Activated T-cell treated with anti-CD3 and anti-CD28 coated beads for 4 hours (primary cell): ENCODE measurements around the gene TYMP.
"Not testable (repeated sequence)": the region's sequence is repeated elsewhere in the genome, so short reads cannot be mapped to it uniquely, and the experiment has no call there.

Experiments
- DNase-seq: peaks from one replicate; pipeline ENCODE4 v3.0.0-alpha.2; 2020

Gene TYMP

GRCh38 chr22:50537765-50538164 is 8.0 kb upstream of the TYMP start:
- DNase-seq: no peak

GRCh38 chr22:50536226-50536625 is 6.4 kb upstream of the TYMP start:
- DNase-seq: no peak

GRCh38 chr22:50535113-50535512 is 5.3 kb upstream of the TYMP start:
- DNase-seq: no peak

- not testable (repeated sequence) for DNase-seq
These were observed 4.3 kb upstream of the TYMP start for GRCh38 chr22:50533856-50534711.

GRCh38 chr22:50532824-50533796 is 3.3 kb upstream of the TYMP start:
- no peak for DNase-seq

- DNase-seq: no peak
These were observed 2.3 kb upstream of the TYMP start for GRCh38 chr22:50531962-50532674.

GRCh38 chr22:50531546-50531961 is 1.7 kb upstream of the TYMP start:
- DNase-seq: peak; percentile 64

GRCh38 chr22:50530877-50531545 is 1.2 kb upstream of the TYMP start:
- peak; percentile 73 for DNase-seq

- DNase-seq: no peak
These were observed 716 bp upstream of the TYMP start for GRCh38 chr22:50530580-50530876.

- no peak for DNase-seq
These were observed 356 bp downstream of the TYMP start for GRCh38 chr22:50529416-50529896.

- DNase-seq: no peak
These were observed 963 bp downstream of the TYMP start for GRCh38 chr22:50528682-50529415.

- no peak for DNase-seq
These were observed 1.7 kb downstream of the TYMP start for GRCh38 chr22:50527921-50528681.

- DNase-seq: no peak
These were observed 2.7 kb downstream of the TYMP start for GRCh38 chr22:50526834-50527801.

- DNase-seq: peak; percentile 72
These were observed 3.5 kb downstream of the TYMP start for GRCh38 chr22:50526108-50526833.

- no peak for DNase-seq
These were observed 4.0 kb downstream of the TYMP start for GRCh38 chr22:50525858-50526107.

GRCh38 chr22:50525104-50525857 is 4.5 kb downstream of the TYMP start, which contains the start of gene SCO2:
Gene SCO2 (minus strand): TSS chr22:50525598. CDS start chr22:50524411, 1,187 bp downstream.
- peak; percentile 96 for DNase-seq

GRCh38 chr22:50524676-50525103 is 5.1 kb downstream of the TYMP start:
- no peak for DNase-seq
